ENCODE results near the gene TNFAIP8L1. TPM values are rescaled to one million over a fixed set of nuclear protein-coding genes. Genes with fewer than 3 reads are reported as not detected.

The TNFAIP8L1 gene
- total and polyA plus RNA-seq, 7 donors, result 3.7 to 25.2 (median 18.9) TPM

GRCh38 chr19:4633140-4633967, 6.0 kb upstream of the TNFAIP8L1 start:
- WGBS, 2 donors, result 32 to 44% methylated on average over 14 of the region's 14 CpGs
- H3K4me3 ChIP-seq, result no peak overlapping the region
- no peaks in the 10 kb centered on the region for H3K27me3 ChIP-seq
- peak; percentile 79 for DNase-seq
- no peaks in the 10 kb centered on the region for H3K36me3 ChIP-seq
- no peak for TF ChIP-seq POLR2AphosphoS5 (IDR thresholded peaks at IDR 0.05)
- peak; percentile 26 to 58 (median 44) for TF ChIP-seq CTCF (IDR thresholded peaks at IDR 0.05)
- peak overlapping the region in 2 of 4 donors; percentile 73 to 74 for H3K27ac ChIP-seq
- peaks cover 0 to 23% (median 19%) of the 10 kb centered on the region in 4 donors for H3K4me1 ChIP-seq
- intact Hi-C loops (cut with DNase I), result no loop called here
- no peaks in the 10 kb centered on the region for H3K9me3 ChIP-seq

- no peaks in the 10 kb centered on the region for H3K36me3 ChIP-seq
- intact Hi-C loops (cut with DNase I), result loop anchor here (1.0 to 5.0 kb wide), 6 partner anchors 35 to 233 kb away; partner anchors contain the start of genes CHAF1A, DPP9, MYDGF and PLIN4
- H3K4me1 ChIP-seq, result peaks cover 0 to 35% (median 33%) of the 10 kb centered on the region in 4 donors
- H3K27ac ChIP-seq, result peak overlapping the region in 3 of 4 donors; percentile 72 to 74 (median 73)
- WGBS, 2 donors, result 24 to 38% methylated on average over 13 of the region's 13 CpGs
- no peaks in the 10 kb centered on the region for H3K27me3 ChIP-seq
- H3K4me3 ChIP-seq, result peak overlapping the region; percentile 35 to 55 (median 52)
- DNase-seq, result no peak
- no peak for TF ChIP-seq CTCF (IDR thresholded peaks at IDR 0.05)
- no peak for TF ChIP-seq POLR2A (IDR thresholded peaks at IDR 0.05)
- no peak for TF ChIP-seq EP300 (IDR thresholded peaks at IDR 0.05)
- TF ChIP-seq POLR2AphosphoS5 (IDR thresholded peaks at IDR 0.05), result no peak
- H3K9me3 ChIP-seq, result no peaks in the 10 kb centered on the region
These were observed 3.6 kb upstream of the TNFAIP8L1 start for GRCh38 chr19:4635754-4636116.

- TF ChIP-seq POLR2AphosphoS5 (IDR thresholded peaks at IDR 0.05) (peak in 1 of 4 donors; percentile 32), POLR2A (IDR thresholded peaks at IDR 0.05) (no peak), CTCF (IDR thresholded peaks at IDR 0.05) (peak; percentile 77 to 99 (median 86))
- intact Hi-C loops (cut with DNase I), result loop anchor here (1.0 to 5.0 kb wide), 6 partner anchors 34 to 234 kb away; partner anchors contain the start of genes CHAF1A, DPP9, MYDGF and PLIN4
- Histone ChIP-seq H3K4me3 (peak overlapping the region; percentile 35 to 55 (median 52)), H3K4me1 (peaks cover 0 to 40% (median 38%) of the 10 kb centered on the region in 4 donors), H3K36me3 (no peaks in the 10 kb centered on the region), H3K9me3 (no peaks in the 10 kb centered on the region), H3K27me3 (no peaks in the 10 kb centered on the region), H3K27ac (peak overlapping the region in 3 of 4 donors; percentile 72 to 74 (median 73))
- DNase-seq, result peak; percentile 81
- 1% methylated on average over 43 of the region's 43 CpGs for WGBS, 2 donors
These were observed 3.1 kb upstream of the TNFAIP8L1 start for GRCh38 chr19:4636151-4636717.

GRCh38 chr19:4636761-4637160, 2.6 kb upstream of the TNFAIP8L1 start:
- no peak for DNase-seq
- intact Hi-C loops (cut with DNase I), result loop anchor here (1.0 to 5.0 kb wide), 6 partner anchors 34 to 234 kb away; partner anchors contain the start of genes CHAF1A, DPP9, MYDGF and PLIN4
- Histone ChIP-seq H3K27me3 (no peaks in the 10 kb centered on the region), H3K4me1 (peaks cover 0 to 46% (median 41%) of the 10 kb centered on the region in 4 donors), H3K27ac (peak overlapping the region in 3 of 4 donors; percentile 72 to 74 (median 73)), H3K4me3 (peak overlapping the region in 2 of 4 donors; percentile 54 to 55), H3K9me3 (no peaks in the 10 kb centered on the region), H3K36me3 (no peaks in the 10 kb centered on the region)
- TF ChIP-seq POLR2AphosphoS5 (IDR thresholded peaks at IDR 0.05) (no peak), EP300 (IDR thresholded peaks at IDR 0.05) (no peak), POLR2A (IDR thresholded peaks at IDR 0.05) (no peak), CTCF (IDR thresholded peaks at IDR 0.05) (no peak)
- WGBS, 2 donors, result 55 to 70% methylated on average over 8 of the region's 8 CpGs
